NB4 (cell line): Measurements from ENCODE around the gene COPA.

ENCODE experiments used
- POLR2A ChIP-seq: IDR thresholded peaks from 2 replicates; pipeline ENCODE4 v1.6.1; 2011; ENCODE audit warnings: mild to moderate bottlenecking; ENCODE audit not compliant: insufficient read length; ENCODE audit errors: extremely low read depth
- TF ChIP-seq, protein P1 (sequence below): IDR thresholded peaks from one replicate; pipeline ENCODE4 v1.5.1; 2012; ENCODE audit warnings: low read depth, low read length

DNA sequence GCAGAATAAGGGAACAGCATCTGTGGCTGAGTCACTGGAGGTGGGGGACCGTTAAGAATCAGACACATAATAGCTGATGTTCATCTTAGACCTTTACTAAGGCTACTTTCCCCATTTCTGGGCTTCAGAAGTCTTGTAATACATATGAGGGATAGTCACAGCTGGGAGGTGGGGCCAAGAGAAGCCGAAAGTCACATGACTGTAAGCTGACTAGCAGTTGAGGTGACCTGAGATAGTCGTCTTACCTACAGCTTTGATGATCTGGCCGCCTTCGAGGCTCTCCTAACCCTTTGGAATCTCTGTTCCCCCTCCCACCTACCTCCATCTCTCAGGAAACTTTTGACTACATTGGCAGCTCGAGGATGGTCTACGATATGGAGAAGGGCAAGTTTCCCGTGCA lies 9.5 kb upstream of the COPA start:
- TF ChIP-seq POLR2A = no peak
- TF ChIP-seq, protein P1, sequence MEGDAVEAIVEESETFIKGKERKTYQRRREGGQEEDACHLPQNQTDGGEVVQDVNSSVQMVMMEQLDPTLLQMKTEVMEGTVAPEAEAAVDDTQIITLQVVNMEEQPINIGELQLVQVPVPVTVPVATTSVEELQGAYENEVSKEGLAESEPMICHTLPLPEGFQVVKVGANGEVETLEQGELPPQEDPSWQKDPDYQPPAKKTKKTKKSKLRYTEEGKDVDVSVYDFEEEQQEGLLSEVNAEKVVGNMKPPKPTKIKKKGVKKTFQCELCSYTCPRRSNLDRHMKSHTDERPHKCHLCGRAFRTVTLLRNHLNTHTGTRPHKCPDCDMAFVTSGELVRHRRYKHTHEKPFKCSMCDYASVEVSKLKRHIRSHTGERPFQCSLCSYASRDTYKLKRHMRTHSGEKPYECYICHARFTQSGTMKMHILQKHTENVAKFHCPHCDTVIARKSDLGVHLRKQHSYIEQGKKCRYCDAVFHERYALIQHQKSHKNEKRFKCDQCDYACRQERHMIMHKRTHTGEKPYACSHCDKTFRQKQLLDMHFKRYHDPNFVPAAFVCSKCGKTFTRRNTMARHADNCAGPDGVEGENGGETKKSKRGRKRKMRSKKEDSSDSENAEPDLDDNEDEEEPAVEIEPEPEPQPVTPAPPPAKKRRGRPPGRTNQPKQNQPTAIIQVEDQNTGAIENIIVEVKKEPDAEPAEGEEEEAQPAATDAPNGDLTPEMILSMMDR = no peak
